Activated CD4-positive, alpha-beta T cell treated with anti-CD3 and anti-CD28 coated beads for 36 hours (primary cell): ENCODE results near the gene FAM90A1. TPM values are rescaled to one million over a fixed set of nuclear protein-coding genes. Genes with fewer than 3 reads are reported as not detected.
"Not testable (repeated sequence)": the region's sequence is repeated elsewhere in the genome, so short reads cannot be mapped to it uniquely, and the experiment has no call there.

Experiments
- ATAC-seq: fragments of 200-7000 bp; cut with Tn5 transposase; one replicate; pipeline ENCODE4 v1.10.0; 2021; ENCODE audit warnings: mild to moderate bottlenecking, moderate library complexity
- CTCF ChIA-PET: fragments of 350-600 bp; sonication (Branson Sonifier 250); formaldehyde crosslinking; loops from one replicate; lab custom pipeline; 2021; ENCODE audit warnings: antibody characterized with exemption; lab: Charles Lee
- POLR2A ChIA-PET: fragments of 350-600 bp; sonication (Branson Sonifier 250); formaldehyde crosslinking; loops from one replicate; lab custom pipeline; 2021; ENCODE audit warnings: antibody characterized with exemption, inconsistent platforms; lab: Charles Lee
- DNase-seq: peaks from one replicate; pipeline ENCODE4 v3.0.0-alpha.2; 2020
- H3K27ac Mint-ChIP-seq: one replicate; pipeline ENCODE4 v1.8.0; 2021; ENCODE audit warnings: mixed read lengths
- H3K27me3 Mint-ChIP-seq: one replicate; pipeline ENCODE4 v1.8.0; 2021; ENCODE audit warnings: mixed read lengths
- H3K36me3 Mint-ChIP-seq: one replicate; pipeline ENCODE4 v1.8.0; 2021; ENCODE audit warnings: low read depth, mixed read lengths
- H3K4me1 Mint-ChIP-seq: one replicate; pipeline ENCODE4 v1.8.0; 2021; ENCODE audit warnings: mixed read lengths
- H3K4me3 Mint-ChIP-seq: one replicate; pipeline ENCODE4 v1.8.0; 2021; ENCODE audit warnings: mild to moderate bottlenecking, moderate library complexity, mixed read lengths
- H3K9me3 Mint-ChIP-seq: one replicate; pipeline ENCODE4 v1.8.0; 2021; ENCODE audit warnings: low read depth, mixed read lengths
- intact Hi-C, 2 experiments: fragments of 100-400 bp; cut with DNase I in 1 of 2; cut with micrococcal nuclease in 1 of 2; formaldehyde crosslinking; loops; one replicate each; pipeline versions ENCODE4 v1.14.2 to v1.15.1; 2022 to 2024; cut with DNase I, micrococcal nuclease
- total RNA-seq, 2 experiments: library from RNA; stranded (reverse); gene quantifications; one replicate each; pipeline ENCODE4 v1.2.3, GENCODE V29; 2021

Gene FAM90A1
- total RNA-seq, 2 experiments from 2014 or later, result 0.32 to 0.33 TPM

- intact Hi-C loops, result loop anchor here (1.0 to 10.0 kb wide), 9 partner anchors 62 to 1056 kb away; partner anchors contain the start of genes M6PR (in 1 of the 2), NECAP1 (in 1 of the 2), PEX5 (in 1 of the 2) and RIMKLB (in 1 of the 2)
- DNase-seq (peak; percentile 100), ATAC-seq (peak; percentile 100)
- Mint-ChIP-seq H3K4me1 (peaks cover 24% of the 10 kb centered on the region), H3K4me3 (peak overlapping the region; percentile 86), H3K27ac (peak overlapping the region; percentile 95)
- H3K9me3 Mint-ChIP-seq, H3K27me3 Mint-ChIP-seq, CTCF ChIA-PET, H3K36me3 Mint-ChIP-seq: not testable (repeated sequence)
- POLR2A ChIA-PET, result interaction anchor here (0.9 kb wide), 1 partner anchor 1112 kb away, joined by 3 read pairs; no protein-coding TSS in a partner anchor
Observed at GRCh38 chr12:8242880-8243681, 15.7 kb upstream of the FAM90A1 start.

- H3K27ac Mint-ChIP-seq, result peak overlapping the region; percentile 63
- CTCF ChIA-PET, result not testable (repeated sequence)
- intact Hi-C loops, result loop anchor here (2.0 to 10.0 kb wide), 7 partner anchors 62 to 1055 kb away; partner anchors contain the start of genes M6PR (in 1 of the 2), PEX5 (in 1 of the 2), RIMKLB (in 1 of the 2) and SLC2A3 (in 1 of the 2)
Observed at GRCh38 chr12:8242622-8242879, 15.1 kb upstream of the FAM90A1 start.

GRCh38 chr12:8241917-8242621 is 14.7 kb upstream of the FAM90A1 start:
- CTCF ChIA-PET, result not testable (repeated sequence)

More at GRCh38 chr12:8242622-8242879, 15.1 kb upstream of the FAM90A1 start:
- peak overlapping the region; percentile 86 for H3K4me3 Mint-ChIP-seq
- POLR2A ChIA-PET, ATAC-seq, H3K9me3 Mint-ChIP-seq, H3K27me3 Mint-ChIP-seq, DNase-seq, H3K36me3 Mint-ChIP-seq: not testable (repeated sequence)
- peaks cover 24% of the 10 kb centered on the region for H3K4me1 Mint-ChIP-seq

GRCh38 chr12:8240340-8241114 is 13.1 kb upstream of the FAM90A1 start:
- peaks cover 21% of the 10 kb centered on the region for H3K4me1 Mint-ChIP-seq
- POLR2A ChIA-PET, H3K9me3 Mint-ChIP-seq, H3K27me3 Mint-ChIP-seq, H3K36me3 Mint-ChIP-seq, CTCF ChIA-PET, ATAC-seq, H3K4me3 Mint-ChIP-seq, H3K27ac Mint-ChIP-seq: not testable (repeated sequence)
- DNase-seq, result peak; percentile 37
- intact Hi-C loops, result loop anchor here (5.0 to 10.0 kb wide), 4 partner anchors 303 to 1053 kb away; partner anchors contain the start of genes M6PR (in 1 of the 2), PEX5 (in 1 of the 2), RIMKLB (in 1 of the 2) and SLC2A3 (in 1 of the 2)

More at GRCh38 chr12:8241917-8242621, 14.7 kb upstream of the FAM90A1 start:
- H3K9me3 Mint-ChIP-seq, ATAC-seq, H3K36me3 Mint-ChIP-seq, H3K27me3 Mint-ChIP-seq, POLR2A ChIA-PET: not testable (repeated sequence)
- H3K27ac Mint-ChIP-seq, result peak overlapping the region; percentile 63
- peak overlapping the region; percentile 86 for H3K4me3 Mint-ChIP-seq
- H3K4me1 Mint-ChIP-seq, result peaks cover 24% of the 10 kb centered on the region
- peak; percentile 61 for DNase-seq
- intact Hi-C loops, result loop anchor here (2.0 to 10.0 kb wide), 7 partner anchors 61 to 1055 kb away; partner anchors contain the start of genes M6PR (in 1 of the 2), PEX5 (in 1 of the 2), RIMKLB (in 1 of the 2) and SLC2A3 (in 1 of the 2)

- DNase-seq, H3K36me3 Mint-ChIP-seq, H3K27ac Mint-ChIP-seq, ATAC-seq, H3K4me3 Mint-ChIP-seq, POLR2A ChIA-PET, H3K9me3 Mint-ChIP-seq, H3K27me3 Mint-ChIP-seq: not testable (repeated sequence)
- CTCF ChIA-PET, result interaction anchor here (0.6 to 1.5 kb wide), 4 partner anchors 118 to 323 kb away, joined by 3 to 4 read pairs (median 4); no protein-coding TSS in a partner anchor
- peaks cover 15% of the 10 kb centered on the region for H3K4me1 Mint-ChIP-seq
- intact Hi-C loops, result loop anchor here in 1 of 2 experiments (2.0 kb wide), 1 partner anchor 128 kb away; no protein-coding TSS in a partner anchor
Observed at GRCh38 chr12:8237031-8237430, 9.6 kb upstream of the FAM90A1 start.

- POLR2A ChIA-PET, ATAC-seq, DNase-seq, H3K27ac Mint-ChIP-seq, H3K36me3 Mint-ChIP-seq, CTCF ChIA-PET, H3K27me3 Mint-ChIP-seq, H3K4me3 Mint-ChIP-seq, H3K9me3 Mint-ChIP-seq: not testable (repeated sequence)
- H3K4me1 Mint-ChIP-seq, result peaks cover 12% of the 10 kb centered on the region
- intact Hi-C loops, result loop anchor here in 1 of 2 experiments (2.0 kb wide), 1 partner anchor 127 kb away; no protein-coding TSS in a partner anchor
Observed at GRCh38 chr12:8235316-8236157, 8.1 kb upstream of the FAM90A1 start.

GRCh38 chr12:8234746-8235145 is 7.3 kb upstream of the FAM90A1 start:
- POLR2A ChIA-PET, result not testable (repeated sequence)

GRCh38 chr12:8233935-8234495 is 6.6 kb upstream of the FAM90A1 start:
- H3K4me3 Mint-ChIP-seq, H3K27ac Mint-ChIP-seq, H3K9me3 Mint-ChIP-seq, H3K27me3 Mint-ChIP-seq, POLR2A ChIA-PET, H3K36me3 Mint-ChIP-seq, ATAC-seq, CTCF ChIA-PET, H3K4me1 Mint-ChIP-seq, DNase-seq, intact Hi-C loops: not testable (repeated sequence)

More at GRCh38 chr12:8234746-8235145, 7.3 kb upstream of the FAM90A1 start:
- DNase-seq, H3K27ac Mint-ChIP-seq, ATAC-seq, CTCF ChIA-PET, H3K27me3 Mint-ChIP-seq, H3K9me3 Mint-ChIP-seq, H3K36me3 Mint-ChIP-seq, H3K4me1 Mint-ChIP-seq, H3K4me3 Mint-ChIP-seq, intact Hi-C loops: not testable (repeated sequence)

GRCh38 chr12:8233300-8233855 is 6.0 kb upstream of the FAM90A1 start:
- H3K27ac Mint-ChIP-seq, ATAC-seq, DNase-seq, H3K36me3 Mint-ChIP-seq, H3K9me3 Mint-ChIP-seq, H3K27me3 Mint-ChIP-seq, CTCF ChIA-PET, H3K4me3 Mint-ChIP-seq, H3K4me1 Mint-ChIP-seq, intact Hi-C loops, POLR2A ChIA-PET: not testable (repeated sequence)
